IgD-negative memory B cell (primary cell): ENCODE measurements around the gene ECT2L. TPM values are rescaled to one million over a fixed set of nuclear protein-coding genes. Genes with fewer than 3 reads are reported as not detected.

Experiments used
- H3K27ac Mint-ChIP-seq, 3 donors: one replicate each; pipeline ENCODE4 v1.8.0; 2020 to 2022; ENCODE audit warnings: mild to moderate bottlenecking in 3 of 3, mixed read lengths in 3 of 3, moderate library complexity in 1 of 3
- H3K27me3 Mint-ChIP-seq: one replicate; pipeline ENCODE4 v1.8.0; 2021; ENCODE audit warnings: mixed read lengths
- H3K36me3 Mint-ChIP-seq: one replicate; pipeline ENCODE4 v1.8.0; 2020; ENCODE audit warnings: mild to moderate bottlenecking, mixed read lengths
- H3K4me1 Mint-ChIP-seq, 3 donors: one replicate each; pipeline ENCODE4 v1.8.0; 2020 to 2022; ENCODE audit warnings: mixed read lengths in 3 of 3, mild to moderate bottlenecking in 1 of 3
- H3K4me3 Mint-ChIP-seq, 4 donors: one replicate each; pipeline ENCODE4 v1.8.0; 2020 to 2022; ENCODE audit warnings: mild to moderate bottlenecking in 4 of 4, mixed read lengths in 4 of 4, moderate library complexity in 3 of 4
- H3K9me3 Mint-ChIP-seq, 3 donors: one replicate each; pipeline ENCODE4 v1.8.0; 2020 to 2021; ENCODE audit warnings: mixed read lengths in 3 of 3, mild to moderate bottlenecking in 1 of 3
- polyA plus RNA-seq: library from polyadenylated mRNA; unstranded; fragments of 300-500 nt; fragmentation: Illumina TruSeq; gene quantifications from one replicate; pipeline ENCODE4 v1.2.3, GENCODE V29; 2021

ECT2L gene
- polyA plus RNA-seq, 1 donor from 2014 or later: 0.23 TPM

DNA sequence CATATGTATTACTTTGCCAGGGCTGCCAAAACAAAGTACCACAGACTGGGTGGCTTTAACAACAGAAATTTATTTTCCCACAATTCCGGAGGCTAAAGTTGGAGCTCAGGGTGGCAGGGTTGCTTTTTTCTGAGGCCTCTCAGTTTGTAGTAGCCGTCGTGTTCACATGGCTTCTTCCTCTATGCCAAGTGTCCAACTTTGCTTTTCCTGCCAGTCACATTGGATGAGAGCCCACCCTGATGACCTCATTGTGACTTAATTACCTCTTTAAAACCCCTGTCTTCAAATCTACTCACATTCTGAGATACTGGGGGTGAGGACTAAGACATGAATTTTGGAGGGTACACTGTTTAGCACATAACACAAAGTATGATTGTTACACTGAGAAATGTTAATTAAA is 9.9 kb upstream of the ECT2L start:
- Mint-ChIP-seq H3K4me3 (no peak overlapping the region), H3K27me3 (no peaks in the 10 kb centered on the region), H3K27ac (no peak overlapping the region), H3K36me3 (peaks cover 9% of the 10 kb centered on the region), H3K4me1 (peaks cover 0 to 2% (median 2%) of the 10 kb centered on the region in 3 donors), H3K9me3 (no peaks in the 10 kb centered on the region)

- H3K27me3 Mint-ChIP-seq: no peaks in the 10 kb centered on the region
- no peaks in the 10 kb centered on the region for H3K9me3 Mint-ChIP-seq
- H3K4me3 Mint-ChIP-seq: no peak overlapping the region
- no peaks in the 10 kb centered on the region for H3K4me1 Mint-ChIP-seq
- H3K36me3 Mint-ChIP-seq: peaks cover 12% of the 10 kb centered on the region
- H3K27ac Mint-ChIP-seq: no peak overlapping the region
Observed at GRCh38 chr6:138787138-138787537, 8.7 kb upstream of the ECT2L start.

GRCh38 chr6:138796771-138797170 is 884 bp downstream of the ECT2L start:
- Mint-ChIP-seq H3K4me3 (no peak overlapping the region), H3K4me1 (no peaks in the 10 kb centered on the region), H3K36me3 (peaks cover 5% of the 10 kb centered on the region), H3K27me3 (peaks cover 6% of the 10 kb centered on the region), H3K9me3 (no peaks in the 10 kb centered on the region), H3K27ac (no peak overlapping the region)

DNA sequence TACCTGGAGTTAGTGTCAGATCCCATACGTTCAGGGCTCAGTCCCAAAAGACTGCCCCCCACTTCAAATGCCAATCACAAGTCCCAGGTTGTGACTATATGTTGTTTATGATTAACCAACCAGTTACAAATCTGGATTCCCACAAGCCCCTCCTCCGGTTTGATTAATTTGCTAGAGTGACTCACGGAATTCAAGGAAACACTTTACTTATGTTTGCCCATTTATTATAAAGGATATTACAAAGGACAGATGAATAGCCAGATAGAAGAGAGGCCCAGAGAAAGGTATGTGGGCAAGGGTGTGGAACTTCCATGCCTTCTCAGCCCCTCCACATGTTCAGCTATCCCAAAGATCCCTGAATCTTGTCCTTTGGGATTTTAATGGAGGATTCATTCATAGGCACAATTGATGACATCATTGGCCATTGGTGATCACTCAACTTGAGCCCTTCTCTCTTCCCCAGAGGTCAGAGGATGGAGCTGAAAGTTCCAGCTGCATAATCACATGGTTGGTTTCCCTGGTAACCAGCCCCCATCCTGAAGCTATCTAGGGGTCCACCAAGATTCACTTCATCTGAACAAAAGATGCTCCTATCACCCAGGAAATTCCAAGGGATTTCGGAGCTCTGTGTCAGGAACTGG is 2.0 kb downstream of the ECT2L start:
- peaks cover 6% of the 10 kb centered on the region for H3K27me3 Mint-ChIP-seq
- H3K4me3 Mint-ChIP-seq: no peak overlapping the region
- no peaks in the 10 kb centered on the region for H3K4me1 Mint-ChIP-seq
- no peak overlapping the region for H3K27ac Mint-ChIP-seq
- peaks cover 4% of the 10 kb centered on the region for H3K36me3 Mint-ChIP-seq
- H3K9me3 Mint-ChIP-seq: no peaks in the 10 kb centered on the region

DNA sequence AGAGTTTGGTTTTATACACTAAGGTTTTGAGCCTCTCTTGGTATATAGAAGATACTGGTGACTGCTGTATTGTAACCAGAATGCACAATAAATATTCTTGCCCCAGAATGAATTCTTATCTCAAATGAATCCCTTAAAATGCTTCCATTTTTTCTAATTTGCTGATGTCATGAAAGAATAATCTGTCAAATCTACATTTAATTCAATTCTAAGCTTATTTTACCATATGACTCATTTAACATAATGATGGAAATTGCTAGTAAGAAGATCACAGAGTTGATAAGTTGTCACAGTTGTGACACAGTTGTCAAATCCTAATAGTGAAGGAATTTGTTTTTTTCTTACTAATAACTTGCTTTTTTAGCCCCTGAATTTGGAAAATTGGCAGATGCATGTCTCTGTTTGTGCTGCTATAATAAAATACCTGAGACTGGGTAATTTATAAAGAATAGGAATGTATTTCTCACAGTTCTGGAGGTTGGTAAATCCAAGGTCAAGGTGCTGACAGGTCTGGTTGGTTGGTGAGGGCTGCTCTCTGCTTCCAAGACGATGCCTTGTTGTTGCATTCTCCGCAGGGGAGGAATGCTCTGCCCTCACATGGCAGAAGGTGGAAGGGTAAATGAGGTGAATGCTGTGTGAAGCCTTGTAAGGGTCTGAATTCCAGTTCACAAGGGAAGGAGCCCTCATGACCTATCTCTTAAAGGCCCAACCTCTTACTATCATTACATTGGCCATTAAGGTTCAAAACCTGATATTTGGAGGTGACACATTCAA is 4.7 kb downstream of the ECT2L start:
- no peak overlapping the region for H3K4me3 Mint-ChIP-seq
- H3K36me3 Mint-ChIP-seq: no peaks in the 10 kb centered on the region
- H3K9me3 Mint-ChIP-seq: no peaks in the 10 kb centered on the region
- H3K27me3 Mint-ChIP-seq: peaks cover 3% of the 10 kb centered on the region
- no peaks in the 10 kb centered on the region for H3K4me1 Mint-ChIP-seq
- no peak overlapping the region for H3K27ac Mint-ChIP-seq

DNA sequence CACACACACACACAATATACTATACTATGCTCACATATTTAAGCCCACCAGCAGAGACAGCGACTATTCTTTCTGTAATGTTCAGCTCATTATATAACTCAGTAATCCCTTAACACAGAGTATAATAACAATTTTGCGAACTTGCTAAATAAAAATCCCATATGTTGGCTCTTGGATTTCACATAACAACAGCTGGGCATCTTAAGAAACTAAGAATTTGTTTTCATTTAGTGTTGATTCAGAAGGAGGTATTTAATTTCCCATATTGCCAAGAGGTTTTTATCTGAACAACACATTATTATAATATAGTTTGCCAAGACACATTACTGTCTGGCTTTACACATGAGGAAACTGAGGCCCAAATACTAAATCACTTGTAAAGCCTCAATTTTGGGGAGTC is 7.4 kb downstream of the ECT2L start:
- peaks cover 6% of the 10 kb centered on the region for H3K27me3 Mint-ChIP-seq
- no peaks in the 10 kb centered on the region for H3K36me3 Mint-ChIP-seq
- H3K4me1 Mint-ChIP-seq: peaks cover 0 to 9% (median 8%) of the 10 kb centered on the region in 3 donors
- no peaks in the 10 kb centered on the region for H3K9me3 Mint-ChIP-seq
- H3K27ac Mint-ChIP-seq: no peak overlapping the region
- no peak overlapping the region for H3K4me3 Mint-ChIP-seq

GRCh38 chr6:138803861-138804260 is 8.0 kb downstream of the ECT2L start:
- no peaks in the 10 kb centered on the region for H3K9me3 Mint-ChIP-seq
- no peak overlapping the region for H3K4me3 Mint-ChIP-seq
- H3K27me3 Mint-ChIP-seq: peaks cover 6% of the 10 kb centered on the region
- H3K27ac Mint-ChIP-seq: no peak overlapping the region
- no peaks in the 10 kb centered on the region for H3K36me3 Mint-ChIP-seq
- peaks cover 0 to 9% (median 8%) of the 10 kb centered on the region in 3 donors for H3K4me1 Mint-ChIP-seq

GRCh38 chr6:138805016-138805765 is 9.3 kb downstream of the ECT2L start:
- peaks cover 0 to 9% (median 8%) of the 10 kb centered on the region in 3 donors for H3K4me1 Mint-ChIP-seq
- H3K27ac Mint-ChIP-seq: no peak overlapping the region
- H3K9me3 Mint-ChIP-seq: no peaks in the 10 kb centered on the region
- no peaks in the 10 kb centered on the region for H3K36me3 Mint-ChIP-seq
- H3K27me3 Mint-ChIP-seq: peaks cover 6% of the 10 kb centered on the region
- H3K4me3 Mint-ChIP-seq: no peak overlapping the region

DNA sequence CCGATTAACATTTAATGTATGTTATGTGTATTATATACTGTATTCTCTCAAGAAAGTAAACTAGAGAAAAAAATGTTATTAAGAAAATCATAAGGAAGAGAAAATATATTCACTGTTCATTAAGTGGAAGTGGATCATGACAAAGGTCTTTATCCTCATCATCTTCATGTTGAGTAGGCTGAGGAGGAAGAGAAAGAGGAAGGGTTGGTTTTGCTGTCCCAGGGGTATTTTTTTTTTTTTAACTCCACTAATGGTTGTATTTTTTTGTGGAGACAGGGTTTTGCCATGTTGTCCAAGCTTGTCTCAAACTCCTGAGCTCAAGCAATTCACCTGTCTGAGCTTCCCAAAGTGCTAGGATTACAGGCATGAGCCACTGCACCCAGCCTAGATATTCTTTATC is 11.0 kb downstream of the ECT2L start:
- Mint-ChIP-seq H3K4me3 (no peak overlapping the region), H3K36me3 (no peaks in the 10 kb centered on the region), H3K9me3 (no peaks in the 10 kb centered on the region), H3K27ac (no peak overlapping the region), H3K4me1 (peaks cover 0 to 9% (median 8%) of the 10 kb centered on the region in 3 donors), H3K27me3 (peaks cover 6% of the 10 kb centered on the region)

GRCh38 chr6:138809677-138810076 is 13.8 kb downstream of the ECT2L start:
- H3K4me3 Mint-ChIP-seq: no peak overlapping the region
- H3K9me3 Mint-ChIP-seq: no peaks in the 10 kb centered on the region
- H3K27ac Mint-ChIP-seq: no peak overlapping the region
- peaks cover 6% of the 10 kb centered on the region for H3K27me3 Mint-ChIP-seq
- peaks cover 0 to 9% (median 8%) of the 10 kb centered on the region in 3 donors for H3K4me1 Mint-ChIP-seq
- no peaks in the 10 kb centered on the region for H3K36me3 Mint-ChIP-seq

DNA sequence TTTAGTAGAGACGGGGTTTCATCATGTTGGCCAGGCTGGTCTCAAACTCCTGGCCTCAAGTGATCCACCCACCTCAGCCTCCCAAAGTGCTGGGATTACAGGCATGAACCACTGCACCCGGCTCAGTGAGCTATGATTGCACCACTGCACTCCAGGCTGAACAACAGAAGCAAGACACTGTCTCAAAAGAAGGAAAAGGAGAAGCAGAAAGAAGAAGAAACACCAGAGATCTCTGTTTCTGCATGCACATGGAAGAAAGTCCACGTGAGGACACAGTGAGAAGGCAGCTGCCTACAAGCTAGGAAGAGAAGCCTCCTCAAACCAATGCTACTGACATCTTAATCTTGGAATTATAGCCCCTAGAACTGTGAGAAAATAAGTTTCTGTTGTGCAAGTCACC is 16.0 kb downstream of the ECT2L start:
- no peaks in the 10 kb centered on the region for H3K9me3 Mint-ChIP-seq
- H3K4me1 Mint-ChIP-seq: peaks cover 3 to 10% (median 9%) of the 10 kb centered on the region in 3 donors
- no peak overlapping the region for H3K4me3 Mint-ChIP-seq
- no peaks in the 10 kb centered on the region for H3K36me3 Mint-ChIP-seq
- no peaks in the 10 kb centered on the region for H3K27me3 Mint-ChIP-seq
- no peak overlapping the region for H3K27ac Mint-ChIP-seq

DNA sequence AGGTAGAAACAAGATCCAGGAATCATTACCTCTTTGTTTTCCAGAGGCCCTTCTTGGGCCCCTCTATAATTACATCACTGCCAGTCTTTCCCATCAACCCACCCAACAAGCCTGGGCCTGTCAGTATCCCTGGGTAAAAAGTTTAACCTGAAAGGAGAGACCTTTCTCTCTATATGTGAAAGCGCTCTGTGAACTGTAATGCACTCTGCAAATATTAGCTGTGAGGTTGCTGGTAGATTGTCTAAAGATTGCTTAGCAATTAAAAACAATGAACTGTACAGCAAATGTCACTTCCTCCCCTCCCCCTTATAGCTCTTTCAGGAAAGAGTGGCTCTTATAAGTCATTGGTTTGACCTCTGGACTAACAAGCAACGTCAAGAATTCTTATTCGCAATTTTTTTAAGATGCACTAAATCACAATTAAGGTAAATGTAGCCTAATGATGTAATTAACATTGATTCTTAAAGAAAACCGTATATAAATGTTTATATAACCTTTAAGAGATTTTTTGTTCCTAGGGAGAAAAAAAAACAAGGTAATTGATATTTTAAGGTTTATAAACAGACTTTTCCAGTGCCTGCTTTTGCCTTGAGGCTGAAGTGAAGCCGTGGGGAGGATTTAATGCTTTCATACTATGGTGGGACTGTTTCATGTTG is 18.4 kb downstream of the ECT2L start:
- Mint-ChIP-seq H3K9me3 (no peaks in the 10 kb centered on the region), H3K27me3 (no peaks in the 10 kb centered on the region), H3K4me3 (no peak overlapping the region), H3K36me3 (no peaks in the 10 kb centered on the region), H3K27ac (no peak overlapping the region), H3K4me1 (peaks cover 15 to 17% (median 17%) of the 10 kb centered on the region in 3 donors)

DNA sequence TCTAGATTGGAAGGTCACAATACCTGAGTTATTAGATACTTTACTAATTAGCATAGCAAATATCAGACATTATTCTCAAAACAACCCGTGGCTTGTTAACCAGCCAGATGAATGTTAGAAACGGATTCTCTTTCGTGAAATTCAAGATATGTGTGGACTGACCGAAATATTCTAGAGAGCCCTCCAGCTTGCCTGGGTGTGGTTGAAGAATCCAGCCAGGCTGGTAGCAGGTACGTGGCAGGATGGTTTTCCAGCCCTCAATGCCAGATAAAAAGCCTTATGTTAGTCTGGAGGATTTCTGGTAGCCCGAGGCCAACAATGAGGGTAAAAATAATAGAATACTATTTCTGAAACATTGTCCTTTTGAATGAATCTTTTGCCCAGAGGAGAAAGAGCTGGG is 19.3 kb downstream of the ECT2L start:
- no peaks in the 10 kb centered on the region for H3K36me3 Mint-ChIP-seq
- H3K4me1 Mint-ChIP-seq: peaks cover 15 to 20% (median 17%) of the 10 kb centered on the region in 3 donors
- H3K4me3 Mint-ChIP-seq: no peak overlapping the region
- no peaks in the 10 kb centered on the region for H3K27me3 Mint-ChIP-seq
- no peak overlapping the region for H3K27ac Mint-ChIP-seq
- H3K9me3 Mint-ChIP-seq: no peaks in the 10 kb centered on the region

GRCh38 chr6:138815797-138816528 is 20.1 kb downstream of the ECT2L start:
- no peaks in the 10 kb centered on the region for H3K27me3 Mint-ChIP-seq
- no peaks in the 10 kb centered on the region for H3K9me3 Mint-ChIP-seq

More at GRCh38 chr6:138815797-138816528, 20.1 kb downstream of the ECT2L start:
- Mint-ChIP-seq H3K36me3 (no peaks in the 10 kb centered on the region), H3K4me1 (peaks cover 15 to 21% (median 17%) of the 10 kb centered on the region in 3 donors), H3K27ac (no peak overlapping the region), H3K4me3 (peak overlapping the region in 1 of 4 donors; percentile 12)
